Measurements from ENCODE around the gene ZNF772.
A peak's percentile ranks its signal among the peaks of the same experiment; 100 is the strongest.

The ZNF772 gene

GRCh38 chr19:57435062-57435978 is 42.0 kb downstream of the ZNF772 start, which contains the start of gene ZNF749:
TSS of gene ZNF749 (plus strand) at chr19:57435325. CDS start at chr19:57435579, 254 bp downstream.
- DNase-seq = peak; percentile 99

- DNase-seq = peak; percentile 46
Observed at GRCh38 chr19:57434386-57435061, 42.8 kb downstream of the ZNF772 start.

- DNase-seq = no peak
Observed at GRCh38 chr19:57421037-57421436, 56.3 kb downstream of the ZNF772 start.

- DNase-seq = no peak
Observed at GRCh38 chr19:57419439-57419838, 57.9 kb downstream of the ZNF772 start.
